HUES48 (cell line): ENCODE measurements around the gene CISH.

Experiments used
- H3K27ac ChIP-seq: one replicate; pipeline ENCODE4 v1.7.0; 2013; ENCODE audit warnings: low read depth, low read length, inconsistent platforms
- H3K27me3 ChIP-seq: 2 replicates; pipeline ENCODE4 v1.6.1; 2013; ENCODE audit warnings: mild to moderate bottlenecking, low read length; ENCODE audit not compliant: control insufficient read depth, insufficient read depth
- H3K36me3 ChIP-seq: 2 replicates; pipeline ENCODE4 v1.6.1; 2013; ENCODE audit warnings: low read length; ENCODE audit not compliant: control insufficient read depth, insufficient read depth
- H3K4me1 ChIP-seq: 2 replicates; pipeline ENCODE4 v1.6.1; 2013; ENCODE audit warnings: mild to moderate bottlenecking, low read length; ENCODE audit not compliant: control insufficient read depth, insufficient read depth
- H3K4me3 ChIP-seq: 2 replicates; pipeline ENCODE4 v1.5.1; 2013; ENCODE audit warnings: mild to moderate bottlenecking, low read depth, low read length
- H3K9ac ChIP-seq: 2 replicates; pipeline ENCODE4 v1.6.1; 2013; ENCODE audit warnings: mild to moderate bottlenecking, low read depth, low read length, moderate library complexity
- H3K9me3 ChIP-seq: 2 replicates; pipeline ENCODE4 v1.6.1; 2013; ENCODE audit warnings: low read length; ENCODE audit not compliant: control insufficient read depth, insufficient read depth

The CISH gene

DNA sequence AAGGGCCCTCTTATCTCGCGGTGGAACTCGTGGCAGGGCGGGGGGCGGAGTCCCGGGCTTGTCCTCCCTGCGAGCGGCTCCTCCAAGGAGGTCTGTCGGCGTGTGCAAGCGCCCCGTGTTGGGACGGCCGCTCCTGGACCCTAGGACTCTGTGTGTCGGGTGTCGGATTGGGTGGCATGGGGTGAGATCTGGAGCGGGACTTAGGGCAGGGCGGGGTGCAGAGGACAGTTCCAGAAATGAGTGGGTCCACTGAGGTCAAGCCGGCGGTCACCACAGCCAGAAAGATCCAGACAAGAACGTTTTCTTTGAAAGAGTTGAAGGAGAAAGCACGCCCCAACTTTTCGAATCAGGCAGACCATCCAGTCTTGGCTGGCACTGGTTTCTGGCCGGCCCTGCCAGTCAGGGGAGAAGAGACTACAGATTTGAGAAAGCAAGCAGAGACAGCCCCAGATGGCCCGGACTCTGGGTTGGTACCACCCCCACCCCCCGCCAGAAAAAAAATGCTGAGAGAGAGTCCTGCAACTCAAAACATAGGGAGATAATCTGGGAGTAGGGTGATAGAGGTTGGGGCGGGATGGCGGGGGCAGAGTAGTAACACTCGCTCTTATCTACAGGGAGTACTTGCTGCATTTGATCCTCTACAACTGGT lies 784 bp upstream of the CISH start:
- Histone ChIP-seq H3K36me3 (no peaks in the 10 kb centered on the region), H3K27me3 (peaks cover 40% of the 10 kb centered on the region), H3K27ac (no peak overlapping the region), H3K4me3 (peak overlapping the region; percentile 67), H3K9ac (no peak overlapping the region), H3K4me1 (peaks cover 8% of the 10 kb centered on the region), H3K9me3 (no peaks in the 10 kb centered on the region)

DNA sequence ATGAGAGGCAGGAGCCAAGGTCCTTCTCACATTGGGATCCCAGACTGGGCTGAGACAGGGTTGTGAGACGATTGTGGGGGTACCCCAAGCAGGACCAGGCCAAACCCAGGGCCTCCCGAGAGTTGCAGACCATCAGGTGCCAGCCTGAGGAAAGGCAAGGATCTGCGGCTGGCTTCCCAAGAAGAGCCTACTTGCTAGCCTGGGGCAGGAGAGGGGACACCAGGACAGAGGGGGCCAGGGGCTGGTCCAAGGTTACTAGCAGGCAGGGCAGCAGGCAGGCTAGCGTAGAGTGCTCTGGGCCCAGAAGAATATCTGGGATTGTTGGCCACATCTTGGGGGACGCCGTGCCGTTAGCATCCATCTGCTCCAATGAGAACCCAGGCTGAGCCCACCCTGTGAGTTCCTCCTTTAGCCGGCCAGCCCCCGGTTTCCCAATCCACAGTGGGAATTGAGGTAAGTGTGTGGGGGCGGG lies 546 bp downstream of the CISH start:
- Histone ChIP-seq H3K9ac (0 out of 2 replicates have a peak overlapping the region, but pooled peaks have one; percentile 50), H3K9me3 (no peaks in the 10 kb centered on the region), H3K27ac (peak overlapping the region; percentile 87), H3K4me3 (peak overlapping the region; percentile 67), H3K36me3 (no peaks in the 10 kb centered on the region), H3K4me1 (peaks cover 4% of the 10 kb centered on the region; the same call in 1 of the 2 replicates), H3K27me3 (peaks cover 40% of the 10 kb centered on the region)

DNA sequence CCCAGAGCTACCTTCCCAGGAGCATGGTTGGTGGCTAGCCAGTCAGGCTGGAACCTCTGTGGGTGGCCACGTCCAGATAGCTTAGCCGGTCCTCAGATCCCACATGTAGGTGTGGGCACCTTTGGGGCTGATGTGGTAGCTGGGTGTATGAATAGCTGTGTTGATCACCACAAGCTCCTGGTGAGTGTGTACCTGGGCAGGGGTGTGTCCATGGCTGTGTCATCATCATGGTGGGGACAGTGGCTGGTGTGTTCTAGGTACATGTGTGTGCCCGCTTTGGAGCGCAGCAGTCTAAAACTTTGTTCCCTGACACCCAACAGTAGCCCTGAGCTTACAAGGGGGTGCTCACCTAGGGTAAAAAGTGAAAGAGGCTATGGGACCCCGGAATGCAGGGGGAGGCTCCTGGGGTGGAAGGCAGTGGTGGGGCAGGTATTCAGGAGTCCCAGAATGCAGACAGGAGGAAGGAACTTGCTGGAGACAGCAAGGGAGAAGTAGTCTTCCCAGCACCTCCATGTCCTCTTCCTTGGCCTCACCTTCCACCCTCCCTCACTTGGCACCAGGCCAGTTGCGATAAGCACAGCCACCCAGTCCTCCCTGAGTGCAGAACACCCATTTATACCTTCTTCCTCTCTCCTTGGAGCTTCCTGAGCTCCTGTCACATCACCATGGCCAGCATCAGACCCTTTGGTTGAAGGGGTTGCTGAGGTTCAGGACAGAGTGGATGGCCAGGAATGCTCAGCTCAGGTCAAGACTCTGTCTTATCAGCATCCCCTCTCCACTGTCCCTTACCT lies 1.2 kb downstream of the CISH start:
- peaks cover 39% of the 10 kb centered on the region for H3K27me3 ChIP-seq
- no peak overlapping the region for H3K27ac ChIP-seq
- no peaks in the 10 kb centered on the region for H3K36me3 ChIP-seq
- peaks cover 4% of the 10 kb centered on the region; the same call in 1 of the 2 replicates for H3K4me1 ChIP-seq
- no peaks in the 10 kb centered on the region for H3K9me3 ChIP-seq
- H3K9ac ChIP-seq: no peak overlapping the region
- H3K4me3 ChIP-seq: no peak overlapping the region

DNA sequence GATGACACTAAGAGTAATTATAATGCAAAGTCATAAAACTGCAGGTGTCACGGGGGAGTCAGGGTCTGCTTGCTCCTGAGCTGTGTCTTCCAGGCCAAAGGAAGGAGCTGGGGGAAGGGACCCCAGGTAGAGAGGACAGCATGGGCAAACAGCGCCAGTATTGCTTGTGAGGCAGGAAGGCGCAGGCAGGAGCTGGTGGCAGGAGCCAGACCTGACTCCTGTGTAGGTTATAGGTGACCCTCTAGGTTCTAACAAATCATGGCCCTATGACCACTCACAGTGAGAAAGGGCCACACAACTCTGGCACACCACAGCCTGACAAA lies 1.9 kb downstream of the CISH start:
- H3K9ac ChIP-seq: no peak overlapping the region
- H3K27ac ChIP-seq: no peak overlapping the region
- H3K27me3 ChIP-seq: peaks cover 36% of the 10 kb centered on the region
- no peaks in the 10 kb centered on the region for H3K36me3 ChIP-seq
- no peak overlapping the region for H3K4me3 ChIP-seq
- H3K9me3 ChIP-seq: no peaks in the 10 kb centered on the region
- peaks cover 4% of the 10 kb centered on the region; the same call in 1 of the 2 replicates for H3K4me1 ChIP-seq

DNA sequence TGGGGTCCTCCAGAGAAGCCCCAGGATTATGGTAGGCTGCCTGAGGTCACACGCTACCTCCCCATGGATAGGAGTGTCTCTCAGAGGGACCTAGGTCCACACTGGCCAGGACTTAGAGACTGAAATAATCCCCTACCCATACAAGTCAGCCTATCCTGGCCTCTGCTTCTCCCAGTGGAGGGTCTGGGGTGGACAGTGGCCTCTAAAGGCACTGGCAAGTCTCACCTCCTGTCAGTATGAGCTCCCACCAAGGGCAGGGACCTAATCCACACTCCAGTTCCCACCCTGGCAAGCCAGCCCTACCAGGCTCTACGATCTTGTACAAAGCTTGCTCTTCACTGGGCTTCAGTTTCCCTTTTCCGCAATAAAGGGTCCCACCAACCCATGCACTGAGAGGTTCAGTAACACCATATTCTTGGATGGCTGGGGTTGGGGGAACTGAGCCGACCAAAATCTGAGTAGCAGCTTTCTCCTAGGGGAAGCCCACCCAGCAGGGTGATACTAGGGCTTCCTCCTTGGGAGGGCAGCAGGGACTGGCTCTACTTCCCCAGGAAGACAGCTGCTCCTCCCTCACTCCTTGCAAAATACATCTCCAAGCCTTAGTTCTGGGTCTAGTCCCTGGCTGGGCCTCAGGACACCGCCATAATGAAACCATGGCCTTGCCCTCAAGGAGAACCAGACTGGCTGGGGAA lies 2.4 kb downstream of the CISH start:
- no peak overlapping the region for H3K27ac ChIP-seq

DNA sequence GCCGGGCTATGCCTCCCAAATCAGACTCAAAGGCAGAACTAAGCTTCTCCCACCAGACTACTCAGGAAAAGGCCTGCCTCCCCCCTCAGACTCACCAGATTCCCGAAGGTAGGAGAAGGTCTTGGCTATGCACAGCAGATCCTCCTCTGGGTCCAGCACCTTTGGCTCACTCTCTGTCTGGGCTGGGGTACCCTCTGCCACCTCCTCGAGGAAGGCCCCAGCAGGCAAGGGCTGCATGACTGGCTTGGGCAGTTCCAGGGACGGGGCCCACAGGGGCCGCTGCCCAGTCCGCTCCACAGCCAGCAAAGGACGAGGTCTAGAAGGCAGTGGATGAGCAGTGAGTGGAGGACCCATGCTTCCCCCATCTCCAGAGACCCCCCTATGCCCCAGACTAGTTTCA lies 3.3 kb downstream of the CISH start:
- Histone ChIP-seq H3K36me3 (no peaks in the 10 kb centered on the region), H3K9ac (no peak overlapping the region), H3K27ac (no peak overlapping the region), H3K4me3 (no peak overlapping the region), H3K4me1 (peaks cover 4% of the 10 kb centered on the region; the same call in 1 of the 2 replicates), H3K27me3 (peaks cover 28% of the 10 kb centered on the region), H3K9me3 (no peaks in the 10 kb centered on the region)

More for the DNA sequence above, 2.4 kb downstream of the CISH start:
- no peaks in the 10 kb centered on the region for H3K36me3 ChIP-seq
- H3K27me3 ChIP-seq: peaks cover 36% of the 10 kb centered on the region
- H3K9ac ChIP-seq: no peak overlapping the region
- peaks cover 4% of the 10 kb centered on the region; the same call in 1 of the 2 replicates for H3K4me1 ChIP-seq
- no peaks in the 10 kb centered on the region for H3K9me3 ChIP-seq
- no peak overlapping the region for H3K4me3 ChIP-seq

DNA sequence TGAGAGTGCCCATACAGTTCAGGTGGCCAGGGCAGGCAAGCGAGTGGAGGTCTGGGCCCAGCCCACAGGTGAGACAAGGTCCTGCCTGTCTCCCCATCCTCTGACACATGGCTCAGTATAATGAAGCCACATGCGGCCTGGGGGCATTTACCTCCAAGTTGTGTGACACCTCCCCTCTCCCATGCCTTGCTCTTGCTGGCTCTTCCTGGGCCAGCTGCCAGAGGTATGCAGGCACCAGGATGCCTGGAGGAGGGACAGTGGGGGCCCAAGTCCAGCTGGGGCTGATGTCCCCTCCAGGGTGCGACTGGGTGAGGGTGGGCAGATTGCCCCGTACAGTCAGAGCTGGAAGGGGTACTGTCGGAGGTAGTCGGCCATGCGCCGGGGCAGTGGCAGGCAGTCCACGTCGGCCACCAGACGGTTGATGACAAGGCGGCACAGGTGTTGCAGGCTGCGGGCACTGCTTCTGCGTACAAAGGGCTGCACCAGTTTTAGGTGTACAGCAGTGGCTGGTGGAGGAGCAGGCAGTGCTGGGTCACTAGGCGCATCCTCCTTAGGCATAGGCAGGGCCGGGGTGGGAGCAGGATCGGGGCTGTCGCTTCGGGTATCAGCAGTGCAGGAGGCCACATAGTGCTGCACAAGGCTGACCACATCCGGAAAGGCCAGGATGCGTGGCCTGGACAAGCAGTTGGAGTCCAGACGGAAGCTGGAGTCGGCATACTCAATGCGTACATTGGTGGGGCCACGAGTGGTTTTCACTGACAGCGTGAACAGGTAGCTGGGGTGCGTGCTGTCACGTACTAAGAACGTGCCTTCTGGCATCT lies 4.1 kb downstream of the CISH start:
- Histone ChIP-seq H3K27me3 (peaks cover 20% of the 10 kb centered on the region), H3K36me3 (no peaks in the 10 kb centered on the region), H3K9me3 (no peaks in the 10 kb centered on the region), H3K9ac (no peak overlapping the region), H3K4me3 (no peak overlapping the region), H3K4me1 (peaks cover 4% of the 10 kb centered on the region; the same call in 1 of the 2 replicates), H3K27ac (no peak overlapping the region)

DNA sequence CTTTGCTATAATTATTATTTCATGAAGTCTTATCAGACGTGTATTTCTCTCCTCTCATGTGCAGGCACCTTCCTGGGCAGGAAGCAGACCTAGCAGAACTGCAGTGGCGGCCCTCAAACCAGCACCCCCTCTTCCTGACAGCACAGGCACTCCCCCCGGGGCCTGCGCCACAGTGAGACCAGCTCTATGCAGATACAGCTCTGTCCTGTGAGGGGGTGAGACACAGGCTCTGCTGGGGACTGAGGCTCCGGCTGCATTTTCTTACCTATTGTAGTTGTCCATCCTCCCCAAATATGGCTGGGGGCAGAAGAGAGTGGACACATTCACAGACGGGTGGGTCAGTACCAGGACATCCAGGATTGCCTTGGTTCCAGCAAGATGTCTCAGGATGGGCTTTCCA lies 5.0 kb downstream of the CISH start:
- H3K4me3 ChIP-seq: no peak overlapping the region
- peaks cover 4% of the 10 kb centered on the region; the same call in 1 of the 2 replicates for H3K4me1 ChIP-seq
- peaks cover 15% of the 10 kb centered on the region for H3K27me3 ChIP-seq
- H3K9ac ChIP-seq: no peak overlapping the region
- H3K36me3 ChIP-seq: no peaks in the 10 kb centered on the region
- no peak overlapping the region for H3K27ac ChIP-seq
- H3K9me3 ChIP-seq: no peaks in the 10 kb centered on the region

DNA sequence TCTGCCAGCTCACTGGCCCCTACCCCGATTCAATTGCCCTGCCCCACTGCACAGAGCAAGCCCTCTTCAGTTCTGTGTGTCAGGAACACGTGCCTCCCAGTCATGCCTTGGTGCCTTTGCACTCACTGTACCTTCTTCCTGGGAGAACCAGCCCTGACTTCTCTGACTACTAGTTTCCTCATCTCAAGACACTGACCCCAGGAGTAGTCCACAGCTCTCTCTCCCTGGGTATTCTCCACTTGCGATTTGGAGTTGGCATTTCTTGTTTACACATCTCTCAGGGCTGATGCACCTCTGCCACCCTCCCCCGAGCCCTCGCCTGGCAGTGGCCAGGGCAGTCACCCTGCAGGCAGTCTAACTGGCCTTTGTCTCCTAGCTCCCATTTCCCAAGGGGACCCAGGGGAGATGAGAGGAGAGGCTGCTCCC lies 5.7 kb downstream of the CISH start:
- peaks cover 10% of the 10 kb centered on the region for H3K27me3 ChIP-seq
- no peak overlapping the region for H3K4me3 ChIP-seq
- H3K9ac ChIP-seq: no peak overlapping the region
- peaks cover under 1% of the 10 kb centered on the region; the same call in 1 of the 2 replicates for H3K4me1 ChIP-seq
- no peak overlapping the region for H3K27ac ChIP-seq
- H3K9me3 ChIP-seq: no peaks in the 10 kb centered on the region
- H3K36me3 ChIP-seq: no peaks in the 10 kb centered on the region
